22Rv1 (cell line): ENCODE data around the gene SAXO1.

Source experiments
- H3K27ac ChIP-seq: fragments of 450-650 bp; 2 replicates; pipeline ENCODE4 v1.5.1; 2017
- ZFX ChIP-seq: fragments of 450-650 bp; IDR thresholded peaks from 2 replicates; pipeline ENCODE4 v1.6.1; 2017; ENCODE audit warnings: antibody characterized with exemption, borderline replicate concordance
- TF ChIP-seq, protein P1 (sequence below): fragments of 450-650 bp; IDR thresholded peaks from 2 replicates; pipeline ENCODE4 v1.5.1; 2017; ENCODE audit warnings: mild to moderate bottlenecking

The SAXO1 gene

DNA sequence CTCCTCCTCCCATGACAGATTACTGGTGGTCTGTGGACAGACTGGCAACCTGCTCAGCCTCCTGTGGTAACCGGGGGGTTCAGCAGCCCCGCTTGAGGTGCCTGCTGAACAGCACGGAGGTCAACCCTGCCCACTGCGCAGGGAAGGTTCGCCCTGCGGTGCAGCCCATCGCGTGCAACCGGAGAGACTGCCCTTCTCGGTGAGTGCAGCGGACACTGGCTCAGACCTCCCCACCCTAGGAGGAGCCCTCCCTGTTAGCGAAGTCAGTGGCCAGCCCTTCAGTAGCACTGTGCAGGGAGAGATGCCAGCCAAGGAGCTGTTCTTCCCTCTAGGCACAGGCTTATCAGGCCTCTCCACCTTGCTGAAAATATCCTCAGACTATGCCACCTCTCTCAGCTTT, 143.5 kb downstream of the SAXO1 start:
- TF ChIP-seq ZFX: no peak
- TF ChIP-seq, protein P1, sequence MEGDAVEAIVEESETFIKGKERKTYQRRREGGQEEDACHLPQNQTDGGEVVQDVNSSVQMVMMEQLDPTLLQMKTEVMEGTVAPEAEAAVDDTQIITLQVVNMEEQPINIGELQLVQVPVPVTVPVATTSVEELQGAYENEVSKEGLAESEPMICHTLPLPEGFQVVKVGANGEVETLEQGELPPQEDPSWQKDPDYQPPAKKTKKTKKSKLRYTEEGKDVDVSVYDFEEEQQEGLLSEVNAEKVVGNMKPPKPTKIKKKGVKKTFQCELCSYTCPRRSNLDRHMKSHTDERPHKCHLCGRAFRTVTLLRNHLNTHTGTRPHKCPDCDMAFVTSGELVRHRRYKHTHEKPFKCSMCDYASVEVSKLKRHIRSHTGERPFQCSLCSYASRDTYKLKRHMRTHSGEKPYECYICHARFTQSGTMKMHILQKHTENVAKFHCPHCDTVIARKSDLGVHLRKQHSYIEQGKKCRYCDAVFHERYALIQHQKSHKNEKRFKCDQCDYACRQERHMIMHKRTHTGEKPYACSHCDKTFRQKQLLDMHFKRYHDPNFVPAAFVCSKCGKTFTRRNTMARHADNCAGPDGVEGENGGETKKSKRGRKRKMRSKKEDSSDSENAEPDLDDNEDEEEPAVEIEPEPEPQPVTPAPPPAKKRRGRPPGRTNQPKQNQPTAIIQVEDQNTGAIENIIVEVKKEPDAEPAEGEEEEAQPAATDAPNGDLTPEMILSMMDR: no peak
- H3K27ac ChIP-seq: no peak overlapping the region

DNA sequence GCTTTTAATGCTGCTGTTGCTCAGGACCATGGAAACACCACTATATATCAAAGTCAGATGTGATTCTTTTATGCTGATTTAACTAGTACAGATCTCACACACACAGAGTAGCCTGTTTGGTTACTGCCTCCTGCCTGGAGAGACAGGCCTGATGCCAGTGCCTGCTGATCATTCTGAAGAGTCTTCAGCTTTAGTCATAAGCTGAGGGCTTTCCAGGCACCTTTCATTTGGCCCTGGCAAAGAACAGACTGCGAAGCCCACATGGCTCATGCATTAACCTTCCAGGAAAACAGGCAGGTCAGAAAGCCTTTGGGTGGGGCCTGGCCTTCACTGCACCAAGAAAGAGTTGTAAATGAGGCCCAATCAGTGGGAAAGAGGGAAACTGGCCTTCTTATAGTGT, 144.7 kb downstream of the SAXO1 start:
- TF ChIP-seq, protein P1: no peak
- TF ChIP-seq ZFX: no peak
- H3K27ac ChIP-seq: no peak overlapping the region

DNA sequence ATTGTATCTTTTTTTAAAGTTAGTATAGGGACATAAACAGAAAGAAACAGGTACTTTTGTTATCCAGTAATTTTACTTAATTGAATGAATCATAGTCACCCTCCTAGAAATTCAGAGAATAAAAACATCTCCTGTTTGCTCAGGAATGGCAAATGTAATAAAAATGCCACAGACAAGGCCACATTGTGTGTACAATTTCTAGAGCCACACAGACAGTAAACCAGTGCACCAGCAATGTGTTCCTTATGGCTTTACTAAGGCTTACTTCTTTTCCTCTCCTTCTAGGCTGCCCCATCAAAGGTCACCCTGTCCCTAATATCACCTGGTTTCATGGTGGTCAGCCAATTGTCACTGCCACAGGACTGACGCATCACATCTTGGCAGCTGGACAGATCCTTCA, 145.5 kb downstream of the SAXO1 start:
- H3K27ac ChIP-seq: no peak overlapping the region
- no peak for TF ChIP-seq ZFX

DNA sequence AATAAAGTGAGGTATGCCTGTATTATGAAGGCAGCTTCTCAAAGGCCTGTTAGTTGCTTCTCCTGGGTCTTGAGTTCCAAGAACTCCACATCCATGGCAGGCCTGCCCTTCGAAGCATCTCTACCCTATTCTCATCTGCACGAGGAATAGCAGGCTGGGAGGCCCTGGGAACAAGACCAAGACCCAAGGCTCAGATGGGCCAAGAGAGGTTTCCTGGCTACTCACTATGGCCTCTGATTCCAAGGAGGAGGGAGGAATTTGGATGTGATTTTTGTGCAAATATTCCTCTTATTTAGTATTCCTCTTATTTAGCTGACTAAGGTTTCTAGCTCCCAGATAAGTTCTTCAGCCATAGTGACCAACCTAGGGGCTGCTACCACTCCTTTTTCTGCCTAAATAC, 151.3 kb downstream of the SAXO1 start:
- no peak for TF ChIP-seq ZFX
- TF ChIP-seq, protein P1: no peak
- no peak overlapping the region for H3K27ac ChIP-seq

DNA sequence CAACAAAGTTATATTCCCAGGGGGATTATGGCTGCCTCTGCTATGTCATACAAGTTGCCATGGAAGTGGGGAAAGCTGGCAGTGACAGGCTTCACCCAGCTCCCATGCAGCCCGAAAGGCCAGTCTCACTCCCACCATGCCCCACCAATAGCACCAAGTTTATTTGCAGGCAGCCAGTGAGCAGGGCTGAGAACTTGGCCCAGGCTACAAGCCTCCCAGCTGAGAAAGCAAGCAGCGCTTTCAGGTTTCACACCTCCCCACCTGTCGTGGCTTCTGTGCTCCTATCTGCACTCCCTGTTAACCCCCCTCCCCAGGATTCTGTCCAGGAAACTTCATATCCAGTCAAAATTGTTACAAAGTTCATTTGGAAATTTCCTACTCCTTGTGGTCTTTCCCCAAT, 155.0 kb downstream of the SAXO1 start:
- TF ChIP-seq, protein P1: no peak
- no peak for TF ChIP-seq ZFX

More for the DNA sequence above, 155.0 kb downstream of the SAXO1 start:
- H3K27ac ChIP-seq: no peak overlapping the region
